Kidney glomerular epithelial cell (primary cell): Measurements from ENCODE around the gene C1orf50.
A peak's percentile ranks its signal among the peaks of the same experiment; 100 is the strongest.
"Not testable (repeated sequence)": the region's sequence is repeated elsewhere in the genome, so short reads cannot be mapped to it uniquely, and the experiment has no call there.

Experiments used
- DNase-seq: peaks from one replicate; lab custom pipeline; 2025; lab: John Stamatoyannopoulos, UW

The C1orf50 gene

DNA sequence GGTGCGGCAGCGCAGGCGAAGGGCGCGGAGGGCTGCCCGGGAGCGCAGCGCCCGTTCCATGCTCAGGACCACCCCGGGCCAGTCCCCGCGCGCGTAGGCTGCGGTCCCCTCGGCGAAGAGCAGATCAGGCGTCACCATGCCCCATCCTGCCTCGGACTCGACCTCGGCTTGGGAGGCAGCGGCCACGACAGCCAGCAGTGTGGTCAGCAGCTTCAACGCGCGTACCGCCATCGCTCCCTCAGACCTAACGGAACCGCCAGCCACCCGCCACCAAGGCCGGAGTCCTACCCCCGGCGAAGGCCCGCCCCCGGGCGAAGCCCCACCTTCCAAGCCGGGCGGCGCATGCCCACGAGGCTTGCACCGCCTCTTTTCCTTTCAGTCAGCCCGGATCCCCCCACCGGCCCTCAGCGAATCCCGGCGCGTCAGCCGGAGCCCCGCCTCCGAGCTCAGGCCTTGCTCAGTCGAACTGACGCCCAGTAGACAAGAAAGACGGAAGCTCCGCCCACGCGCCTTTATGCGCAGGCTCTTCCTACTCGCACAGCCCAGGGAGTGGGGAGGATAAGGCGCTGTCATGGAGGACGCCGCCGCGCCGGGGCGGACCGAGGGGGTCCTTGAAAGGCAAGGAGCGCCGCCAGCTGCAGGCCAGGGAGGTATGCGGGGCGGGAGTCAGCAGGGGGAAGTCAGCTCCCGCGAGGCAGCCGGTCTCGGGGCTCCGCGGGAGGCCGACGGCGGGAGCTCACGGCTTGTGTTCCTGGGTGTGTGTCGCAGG is at the start of gene C1orf50, which contains the start of gene P3H1:
C1orf50 (plus strand) TSS at position 509 of the 769 bp plus-strand sequence; CDS start at position 572, 63 bp downstream.
P3H1 (minus strand) TSS at position 288 of the 769 bp plus-strand sequence; CDS start at position 231, 57 bp downstream.
- peak; percentile 97 for DNase-seq

DNA sequence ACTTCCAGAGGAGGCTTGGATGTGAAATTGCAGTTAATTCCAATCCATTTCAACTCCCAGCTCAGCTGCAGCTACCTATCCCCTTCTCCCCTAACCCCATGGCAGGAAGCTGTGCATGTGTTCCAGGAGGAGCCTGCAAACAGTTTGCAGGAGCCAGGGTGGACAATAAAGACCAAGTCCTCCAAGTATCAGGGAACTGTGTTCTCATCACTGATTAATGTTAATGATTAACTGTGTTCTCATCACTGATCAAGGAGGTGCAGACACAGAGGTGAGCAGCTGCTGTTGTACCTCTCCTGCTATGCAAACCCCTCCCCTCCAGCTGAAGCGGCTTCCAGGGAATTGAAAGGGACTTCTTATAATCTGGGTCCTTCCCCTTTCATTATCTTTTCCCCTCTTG is 46.2 kb upstream of the C1orf50 start:
- no peak for DNase-seq

- DNase-seq, result no peak
Observed at GRCh38 chr1:42721926-42722325, 45.1 kb upstream of the C1orf50 start.

- DNase-seq, result not testable (repeated sequence)
Observed at GRCh38 chr1:42722403-42722802, 44.6 kb upstream of the C1orf50 start.

DNA sequence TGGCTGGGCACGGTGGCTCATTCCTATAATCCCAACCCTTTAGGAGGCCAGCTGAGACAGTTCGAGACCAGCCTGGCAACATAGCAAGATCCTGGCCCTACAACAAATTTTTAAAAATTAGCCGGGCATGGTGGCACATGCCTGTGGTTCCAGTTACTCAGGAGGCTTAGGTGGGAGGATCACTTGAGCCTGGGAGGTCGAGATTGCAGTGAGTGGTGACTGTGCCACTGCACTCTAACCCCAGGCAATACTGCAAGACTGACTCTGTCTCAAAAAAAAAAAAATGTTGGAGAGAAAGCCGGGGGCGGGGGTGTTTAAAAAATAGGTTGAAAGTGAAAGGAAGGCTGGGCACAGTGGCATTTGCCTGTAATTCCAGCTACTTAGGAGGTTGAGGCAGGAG is 43.5 kb upstream of the C1orf50 start:
- no peak for DNase-seq

- not testable (repeated sequence) for DNase-seq
Observed at GRCh38 chr1:42725820-42726219, 41.2 kb upstream of the C1orf50 start.

DNA sequence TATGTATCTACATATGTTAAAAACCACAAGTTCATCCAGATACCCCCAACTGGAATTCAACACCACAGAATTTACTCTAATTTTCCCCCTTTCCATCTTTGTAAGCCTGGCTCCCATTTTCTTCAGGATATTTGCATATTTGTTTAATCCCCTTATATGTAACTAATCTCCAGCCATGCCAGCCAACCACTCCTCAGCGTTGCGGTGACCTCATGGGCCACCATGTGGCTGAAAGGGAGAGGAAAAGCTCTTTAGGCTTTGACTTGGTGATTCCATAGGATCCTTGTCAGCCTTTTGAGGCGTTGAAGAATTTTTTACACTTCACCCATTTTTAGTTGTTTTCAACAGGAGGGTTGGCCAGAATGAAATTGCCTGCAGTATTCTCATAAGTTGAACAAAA is 37.0 kb upstream of the C1orf50 start:
- DNase-seq, result no peak

GRCh38 chr1:42730988-42731387 is 36.1 kb upstream of the C1orf50 start:
- DNase-seq, result no peak

- no peak for DNase-seq
Observed at GRCh38 chr1:42731585-42731984, 35.5 kb upstream of the C1orf50 start.

DNA sequence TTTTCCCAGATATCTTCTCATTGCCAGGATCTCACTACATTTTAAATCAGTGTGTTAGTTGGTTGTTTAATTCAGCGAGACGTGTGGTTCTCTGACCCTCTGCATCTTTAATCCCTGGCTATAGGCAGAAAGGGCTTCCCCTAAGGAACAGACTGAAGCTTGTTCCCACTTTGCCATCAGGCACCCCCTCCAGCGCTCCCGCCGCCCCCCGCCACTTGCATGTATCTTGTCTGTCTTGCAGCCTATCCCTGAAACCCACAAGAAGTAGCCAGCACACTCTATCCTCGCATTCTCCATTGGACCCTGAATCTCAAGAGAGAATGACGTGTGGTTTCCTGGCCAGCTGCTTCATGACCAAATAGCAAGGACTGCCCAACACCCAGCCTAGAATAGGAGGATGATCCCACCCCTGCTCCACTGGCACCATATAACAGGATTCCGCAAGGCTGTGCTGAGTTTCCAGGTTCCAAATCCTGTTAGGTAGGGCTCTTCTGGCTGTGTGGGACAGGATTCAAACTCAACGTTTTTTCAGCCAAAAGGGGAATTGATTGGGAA is 34.8 kb upstream of the C1orf50 start:
- no peak for DNase-seq

DNA sequence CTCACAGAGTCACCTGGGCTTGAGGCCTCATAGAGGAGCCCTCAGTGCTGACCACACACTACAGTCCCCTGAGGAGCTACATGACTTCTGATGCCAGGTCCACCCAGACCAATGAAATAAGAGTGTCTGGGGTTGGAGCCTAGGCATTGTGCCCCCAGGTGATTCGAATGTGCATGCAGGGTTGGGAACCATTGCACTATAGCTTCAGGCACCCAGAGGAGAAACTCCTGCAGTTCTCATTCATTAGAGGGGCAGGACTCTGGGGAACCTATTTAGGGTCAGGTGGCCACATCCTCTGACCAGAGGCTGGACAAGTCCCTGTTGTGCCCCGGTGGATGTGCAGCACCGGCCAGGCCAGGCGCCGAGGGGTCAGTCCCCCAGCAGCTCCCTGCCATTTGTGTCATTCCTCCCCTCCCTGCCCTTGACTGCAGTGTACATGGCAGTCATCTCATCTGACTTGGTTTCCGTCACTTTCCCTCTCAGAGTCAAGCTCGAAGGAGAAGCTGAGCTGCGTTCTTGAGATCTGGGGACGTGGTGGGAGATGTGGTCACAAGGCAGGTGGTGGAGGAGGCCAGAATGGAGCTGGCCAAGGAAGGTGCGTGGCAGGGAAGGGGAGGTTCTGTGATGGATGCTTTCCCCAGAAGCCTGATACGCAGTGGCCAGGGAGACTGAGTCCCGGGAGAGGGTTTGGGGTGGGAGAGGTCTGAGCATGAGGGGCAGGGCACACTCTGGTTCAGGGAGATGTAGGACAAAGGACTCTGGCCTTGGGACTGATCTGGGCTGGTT is 33.4 kb upstream of the C1orf50 start:
- no peak for DNase-seq

- DNase-seq, result no peak
Observed at GRCh38 chr1:42734201-42735035, 32.6 kb upstream of the C1orf50 start.

DNA sequence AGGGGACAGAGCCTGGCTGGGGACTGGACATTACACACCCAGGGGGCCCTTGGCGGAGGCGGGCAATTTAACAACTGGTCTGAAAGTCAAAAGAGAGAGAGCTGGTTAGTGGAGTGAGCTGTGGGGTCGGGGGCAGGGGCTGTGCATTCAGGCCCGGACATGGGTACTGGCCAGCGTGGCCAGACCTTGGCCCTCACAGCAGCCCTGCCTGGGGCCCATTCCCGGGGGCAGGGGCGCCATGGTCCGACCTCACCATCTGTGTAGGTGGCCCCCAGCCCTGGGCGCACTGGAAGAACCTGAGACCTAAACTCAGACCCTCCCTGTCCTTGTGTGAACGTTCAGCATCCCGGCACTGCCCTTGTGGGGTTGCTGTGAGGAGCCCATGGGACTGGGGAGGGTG is 32.0 kb upstream of the C1orf50 start:
- no peak for DNase-seq

- no peak for DNase-seq
Observed at GRCh38 chr1:42735477-42736105, 31.5 kb upstream of the C1orf50 start.

- DNase-seq, result no peak
Observed at GRCh38 chr1:42736152-42736551, 30.9 kb upstream of the C1orf50 start.

GRCh38 chr1:42736571-42737200 is 30.4 kb upstream of the C1orf50 start:
- no peak for DNase-seq

GRCh38 chr1:42737257-42737656 is 29.8 kb upstream of the C1orf50 start:
- no peak for DNase-seq

GRCh38 chr1:42737986-42738677 is 28.9 kb upstream of the C1orf50 start:
- DNase-seq, result no peak

DNA sequence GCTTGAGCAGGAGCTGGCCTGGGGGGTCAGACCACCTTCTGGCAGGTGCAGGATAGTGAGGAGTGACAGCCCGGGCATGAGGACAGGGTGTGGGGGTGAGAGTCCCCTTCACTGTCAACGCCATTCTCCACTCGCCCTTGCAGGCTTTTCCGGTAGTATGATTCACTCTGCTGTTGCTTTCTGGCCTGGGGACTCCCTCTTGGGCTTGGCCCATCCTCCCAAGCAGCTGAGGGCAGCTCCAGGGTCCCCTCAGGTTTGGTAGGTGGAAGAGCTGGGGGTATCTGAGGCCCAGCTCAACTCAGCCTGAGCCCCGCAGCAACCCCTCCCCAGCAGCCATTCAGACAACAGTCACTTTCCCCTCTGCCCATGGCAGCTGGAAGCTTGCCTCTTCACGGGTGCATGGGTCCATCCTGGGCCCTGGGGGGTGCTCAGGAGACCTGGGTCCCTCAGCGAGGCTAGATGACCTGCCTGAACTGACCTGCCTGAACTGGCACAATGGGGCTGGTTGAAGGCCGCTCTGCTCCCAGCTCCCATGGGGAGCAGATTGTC is 28.3 kb upstream of the C1orf50 start:
- DNase-seq, result no peak
